Measurements from ENCODE around the gene SNW1. TPM values are rescaled to one million over a fixed set of nuclear protein-coding genes. Genes with fewer than 3 reads are reported as not detected.

Gene SNW1
- total and polyA plus RNA-seq, 2 of the 13 experiments (the other 11 are each of a cell fraction or from before 2014, with no cell fraction given) = 23.2 to 65.8 TPM

GRCh38 chr14:77799863-77800730 lies 39.1 kb upstream of the SNW1 start, which contains the start of gene ADCK1 (continued):
- TF ChIP-seq ZNF792 (CRISPR knock-in tag; IDR thresholded peaks at IDR 0.05) = 0 out of 2 replicates have a peak, but pooled peaks have one; percentile 63
- no peak; the same call in 1 of the 2 replicates for TF ChIP-seq BATF2 (CRISPR knock-in tag; IDR thresholded peaks at IDR 0.05)
- TF ChIP-seq YEATS2 (CRISPR knock-in tag; IDR thresholded peaks at IDR 0.05; ENCODE audit: borderline replicate concordance) = 0 out of 2 replicates have a peak, but pooled peaks have one; percentile 22
- 0 out of 2 replicates have a peak, but pooled peaks have one; percentile 67 for TF ChIP-seq ZNF512 (CRISPR knock-in tag; IDR thresholded peaks at IDR 0.05)
- no peak for TF ChIP-seq NCOA2 (CRISPR knock-in tag; IDR thresholded peaks at IDR 0.05)
- TF ChIP-seq BRF2 (CRISPR knock-in tag; IDR thresholded peaks at IDR 0.05) = 0 out of 2 replicates have a peak, but pooled peaks have one; percentile 28
- TF ChIP-seq ZNF354B (CRISPR knock-in tag; IDR thresholded peaks at IDR 0.05) = no peak
- TF ChIP-seq POGZ (CRISPR knock-in tag; IDR thresholded peaks at IDR 0.05) = peak; percentile 48; the same call in 1 of the 2 replicates
- TF ChIP-seq CEBPB (IDR thresholded peaks at IDR 0.05; ENCODE audit: borderline replicate concordance, low read depth, low read length) = no peak
- peak; percentile 88 for TF ChIP-seq BCL3 (CRISPR knock-in tag; IDR thresholded peaks at IDR 0.05)
- no peak for TF ChIP-seq FLYWCH1 (CRISPR knock-in tag; IDR thresholded peaks at IDR 0.05)
- TF ChIP-seq PAXIP1 (CRISPR knock-in tag; conservative IDR thresholded peaks at IDR 0.05) = 0 out of 2 replicates have a peak, but pooled peaks have one; percentile 14
- TF ChIP-seq ZFP91 (CRISPR knock-in tag; IDR thresholded peaks at IDR 0.05; ENCODE audit: borderline replicate concordance) = peak; percentile 92
